ENCODE results near the gene CYBA. TPM values are rescaled to one million over a fixed set of nuclear protein-coding genes. Genes with fewer than 3 reads are reported as not detected.
A peak's percentile ranks its signal among the peaks of the same experiment; 100 is the strongest.

The CYBA gene
- total and polyA plus RNA-seq, 2 of the 13 experiments (the other 11 are each of a cell fraction or from before 2014, with no cell fraction given) = 196 to 250 TPM

- TF ChIP-seq HINFP (CRISPR knock-in tag; IDR thresholded peaks at IDR 0.05; ENCODE audit: low read depth) (no peak), LBX2 (CRISPR knock-in tag; IDR thresholded peaks at IDR 0.05; ENCODE audit: borderline replicate concordance) (no peak), USF2 (IDR thresholded peaks at IDR 0.05; ENCODE audit: low read depth, low read length) (no peak), USF2 (CRISPR knock-in tag; IDR thresholded peaks at IDR 0.05; ENCODE audit: borderline replicate concordance) (no peak), POGZ (CRISPR knock-in tag; IDR thresholded peaks at IDR 0.05) (no peak; the same call in 1 of the 2 replicates), BATF2 (CRISPR knock-in tag; IDR thresholded peaks at IDR 0.05) (no peak; the same call in 1 of the 2 replicates), MAZ (IDR thresholded peaks at IDR 0.05; ENCODE audit: borderline replicate concordance, low read depth, low read length) (no peak), MAZ (CRISPR knock-in tag; IDR thresholded peaks at IDR 0.05; ENCODE audit: low read depth) (no peak), MLXIP (CRISPR knock-in tag; IDR thresholded peaks at IDR 0.05; ENCODE audit: borderline replicate concordance) (no peak), FOXP1 (IDR thresholded peaks at IDR 0.05) (no peak), FOXP1 (CRISPR knock-in tag; IDR thresholded peaks at IDR 0.05) (no peak), MATR3 (CRISPR knock-in tag; IDR thresholded peaks at IDR 0.05) (no peak), KAT8 (CRISPR knock-in tag; IDR thresholded peaks at IDR 0.05) (0 out of 2 replicates have a peak, but pooled peaks have one; percentile 21), SATB2 (CRISPR knock-in tag; IDR thresholded peaks at IDR 0.05) (no peak), RBM22 (optimal IDR thresholded peaks at IDR 0.05; ENCODE audit: low read length) (no peak), SMAD9 (CRISPR knock-in tag; IDR thresholded peaks at IDR 0.05) (no peak), IRF9 (CRISPR knock-in tag; IDR thresholded peaks at IDR 0.05; ENCODE audit: borderline replicate concordance) (no peak), ZNF720 (CRISPR knock-in tag; IDR thresholded peaks at IDR 0.05) (no peak)
Observed at GRCh38 chr16:88681084-88681680, 30.3 kb upstream of the CYBA start (continued).
